Epithelial cell of esophagus (primary cell): ENCODE results near the gene PLA1A.
"Not testable (repeated sequence)": the region's sequence is repeated elsewhere in the genome, so short reads cannot be mapped to it uniquely, and the experiment has no call there.

ENCODE experiments used
- DNase-seq: peaks from one replicate; pipeline ENCODE4 v3.0.0; 2010; ENCODE audit warnings: low read depth
- H3K4me3 ChIP-seq: 2 replicates; pipeline ENCODE4 v1.5.1; 2011; ENCODE audit warnings: mild to moderate bottlenecking, low read length, control low read depth
- TF ChIP-seq, protein P1 (sequence below): IDR thresholded peaks from 2 replicates; pipeline ENCODE4 v1.5.1; 2011; ENCODE audit warnings: low read depth, mild to moderate bottlenecking, low read length, control low read depth, inconsistent platforms; ENCODE audit not compliant: insufficient read depth; ENCODE audit errors: missing control alignments

The PLA1A gene, protein sequence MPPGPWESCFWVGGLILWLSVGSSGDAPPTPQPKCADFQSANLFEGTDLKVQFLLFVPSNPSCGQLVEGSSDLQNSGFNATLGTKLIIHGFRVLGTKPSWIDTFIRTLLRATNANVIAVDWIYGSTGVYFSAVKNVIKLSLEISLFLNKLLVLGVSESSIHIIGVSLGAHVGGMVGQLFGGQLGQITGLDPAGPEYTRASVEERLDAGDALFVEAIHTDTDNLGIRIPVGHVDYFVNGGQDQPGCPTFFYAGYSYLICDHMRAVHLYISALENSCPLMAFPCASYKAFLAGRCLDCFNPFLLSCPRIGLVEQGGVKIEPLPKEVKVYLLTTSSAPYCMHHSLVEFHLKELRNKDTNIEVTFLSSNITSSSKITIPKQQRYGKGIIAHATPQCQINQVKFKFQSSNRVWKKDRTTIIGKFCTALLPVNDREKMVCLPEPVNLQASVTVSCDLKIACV

GRCh38 chr3:119597548-119598288 is at the start of gene PLA1A:
TSS of gene PLA1A (plus strand) at chr3:119597885. CDS start at chr3:119597914, 29 bp downstream.
- TF ChIP-seq, protein P1, sequence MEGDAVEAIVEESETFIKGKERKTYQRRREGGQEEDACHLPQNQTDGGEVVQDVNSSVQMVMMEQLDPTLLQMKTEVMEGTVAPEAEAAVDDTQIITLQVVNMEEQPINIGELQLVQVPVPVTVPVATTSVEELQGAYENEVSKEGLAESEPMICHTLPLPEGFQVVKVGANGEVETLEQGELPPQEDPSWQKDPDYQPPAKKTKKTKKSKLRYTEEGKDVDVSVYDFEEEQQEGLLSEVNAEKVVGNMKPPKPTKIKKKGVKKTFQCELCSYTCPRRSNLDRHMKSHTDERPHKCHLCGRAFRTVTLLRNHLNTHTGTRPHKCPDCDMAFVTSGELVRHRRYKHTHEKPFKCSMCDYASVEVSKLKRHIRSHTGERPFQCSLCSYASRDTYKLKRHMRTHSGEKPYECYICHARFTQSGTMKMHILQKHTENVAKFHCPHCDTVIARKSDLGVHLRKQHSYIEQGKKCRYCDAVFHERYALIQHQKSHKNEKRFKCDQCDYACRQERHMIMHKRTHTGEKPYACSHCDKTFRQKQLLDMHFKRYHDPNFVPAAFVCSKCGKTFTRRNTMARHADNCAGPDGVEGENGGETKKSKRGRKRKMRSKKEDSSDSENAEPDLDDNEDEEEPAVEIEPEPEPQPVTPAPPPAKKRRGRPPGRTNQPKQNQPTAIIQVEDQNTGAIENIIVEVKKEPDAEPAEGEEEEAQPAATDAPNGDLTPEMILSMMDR: no peak
- no peak for DNase-seq
- H3K4me3 ChIP-seq: no peak within 1 kb of the TSS

- no peak for DNase-seq
- H3K4me3 ChIP-seq: no peak overlapping the region
- TF ChIP-seq, protein P1: no peak
Observed at GRCh38 chr3:119548341-119548740, 49.3 kb upstream of the PLA1A start.

DNA sequence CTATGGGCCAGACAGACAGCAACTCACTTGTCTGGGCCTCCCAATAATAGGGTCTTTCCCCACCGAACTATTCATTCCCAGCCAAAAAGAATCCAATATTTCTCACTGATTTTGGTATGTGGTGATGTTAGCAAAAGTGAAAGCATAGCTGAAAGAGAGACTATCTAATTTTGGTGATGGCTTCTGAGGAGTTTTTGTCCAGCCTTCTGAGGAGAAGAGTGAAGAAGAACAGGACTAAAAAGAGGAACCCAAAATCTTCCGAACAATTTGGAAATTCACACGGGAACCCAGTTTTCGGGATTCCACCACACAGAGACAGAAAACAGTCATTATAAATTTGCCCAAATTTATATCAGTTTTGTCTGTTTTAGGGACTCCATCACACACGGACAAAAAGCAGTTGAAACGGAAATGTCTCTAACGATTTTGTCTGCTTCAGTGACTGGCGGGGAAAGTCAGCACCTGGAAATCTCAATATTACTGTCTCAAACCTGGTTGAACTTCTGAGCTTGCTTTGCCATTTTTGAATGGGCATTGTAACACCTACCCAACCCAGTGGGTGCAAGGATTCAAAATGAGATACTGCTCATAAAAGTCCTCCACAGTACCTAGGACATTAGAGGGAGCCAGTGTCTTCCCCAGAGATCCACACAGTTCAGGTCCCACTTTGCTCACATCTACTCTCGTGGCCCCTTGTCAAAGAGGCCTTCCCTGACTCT is 47.3 kb upstream of the PLA1A start:
- no peak overlapping the region for H3K4me3 ChIP-seq
- TF ChIP-seq, protein P1: no peak
- no peak for DNase-seq

DNA sequence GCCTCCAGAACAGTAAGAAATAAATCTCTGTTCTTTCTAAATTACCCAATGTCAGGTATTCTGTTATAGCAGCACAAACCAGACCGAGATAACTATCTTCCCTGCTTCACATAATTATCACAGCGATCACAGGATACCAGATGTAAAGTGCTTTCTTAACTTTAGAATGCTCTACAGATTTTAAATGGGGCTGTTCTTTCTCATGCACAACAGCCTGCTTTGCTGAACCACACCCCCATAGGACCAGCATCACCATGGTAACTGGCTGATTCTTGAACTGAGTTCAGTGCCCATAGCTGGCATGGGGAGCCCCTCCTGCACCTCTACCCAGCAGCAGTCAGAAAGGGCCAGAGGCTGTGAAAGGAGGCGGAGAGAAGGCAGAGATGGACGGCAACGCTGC is 46.1 kb upstream of the PLA1A start:
- DNase-seq: no peak
- TF ChIP-seq, protein P1: no peak
- H3K4me3 ChIP-seq: no peak overlapping the region

DNA sequence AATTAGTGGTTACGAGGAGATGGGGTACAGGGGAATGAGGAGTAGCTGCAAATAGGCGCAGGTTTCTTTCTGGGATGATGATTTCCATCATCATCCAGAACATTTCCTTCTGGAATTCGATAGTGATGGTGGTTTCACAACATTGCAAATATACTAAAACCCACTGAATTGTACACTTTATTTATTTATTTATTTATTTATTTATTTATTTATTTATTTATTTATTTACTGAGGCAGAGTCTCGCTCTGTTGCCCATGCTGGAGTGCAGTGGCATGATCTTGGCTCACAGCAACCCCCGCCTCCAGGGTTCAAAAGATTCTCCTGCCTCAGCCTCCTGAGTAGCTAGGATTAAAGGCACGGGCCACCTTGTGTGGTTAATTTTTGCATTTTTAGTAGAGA is 44.8 kb upstream of the PLA1A start:
- not testable (repeated sequence) for DNase-seq, H3K4me3 ChIP-seq

DNA sequence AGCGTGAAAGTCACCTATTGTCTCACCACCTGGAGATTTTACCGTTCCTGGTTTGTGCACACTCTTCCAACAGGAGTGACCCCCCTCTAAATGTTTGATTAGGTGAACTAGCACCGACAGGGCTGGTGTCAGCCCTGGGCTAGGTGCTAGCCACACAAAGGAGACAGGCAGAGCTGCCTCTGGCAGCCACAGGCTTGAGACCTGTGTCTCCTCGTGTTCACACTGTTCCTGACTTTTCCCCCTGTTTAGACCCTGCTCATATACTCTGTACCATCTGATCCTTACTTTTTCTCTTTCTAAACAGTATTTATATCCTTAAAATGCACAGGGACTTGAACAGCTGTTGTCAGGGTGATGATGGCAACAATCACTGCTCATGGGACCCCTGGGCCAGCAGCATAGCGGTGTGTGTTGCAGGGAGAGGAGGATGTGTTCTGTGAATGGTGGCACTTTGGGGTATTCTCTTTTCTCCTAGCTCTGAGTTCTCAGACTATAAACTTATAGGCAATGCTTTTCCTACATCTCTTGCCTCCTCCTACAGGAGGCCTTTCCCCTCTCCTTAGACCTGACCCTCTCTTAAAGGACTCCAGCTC is 43.8 kb upstream of the PLA1A start:
- DNase-seq: no peak
- H3K4me3 ChIP-seq: no peak overlapping the region
- TF ChIP-seq, protein P1: no peak

DNA sequence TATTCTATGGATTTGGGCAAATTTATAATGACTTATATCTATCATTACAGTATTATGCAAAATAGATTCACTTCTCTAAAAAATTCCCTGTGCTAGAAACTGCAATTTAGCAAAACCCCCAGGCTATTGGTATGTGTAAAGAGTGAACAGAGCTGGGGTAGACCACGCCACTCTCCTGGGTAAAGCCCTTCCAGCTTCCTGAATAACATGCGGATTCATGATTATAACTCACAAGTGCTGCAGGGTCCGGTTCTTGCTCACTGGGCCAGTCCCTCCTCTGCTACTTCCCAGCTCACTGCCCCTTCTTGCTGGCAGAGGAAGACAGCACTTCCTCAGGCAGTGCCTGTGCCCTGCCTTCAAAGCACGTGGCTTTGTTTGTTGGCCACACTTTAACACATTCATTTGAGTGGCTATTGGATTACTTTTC is 42.4 kb upstream of the PLA1A start:
- DNase-seq: no peak
- TF ChIP-seq, protein P1: no peak
- no peak overlapping the region for H3K4me3 ChIP-seq
